Measurements from ENCODE around the gene CFAP43.
"Not testable (repeated sequence)": the region's sequence is repeated elsewhere in the genome, so short reads cannot be mapped to it uniquely, and the experiment has no call there.

The CFAP43 gene

DNA sequence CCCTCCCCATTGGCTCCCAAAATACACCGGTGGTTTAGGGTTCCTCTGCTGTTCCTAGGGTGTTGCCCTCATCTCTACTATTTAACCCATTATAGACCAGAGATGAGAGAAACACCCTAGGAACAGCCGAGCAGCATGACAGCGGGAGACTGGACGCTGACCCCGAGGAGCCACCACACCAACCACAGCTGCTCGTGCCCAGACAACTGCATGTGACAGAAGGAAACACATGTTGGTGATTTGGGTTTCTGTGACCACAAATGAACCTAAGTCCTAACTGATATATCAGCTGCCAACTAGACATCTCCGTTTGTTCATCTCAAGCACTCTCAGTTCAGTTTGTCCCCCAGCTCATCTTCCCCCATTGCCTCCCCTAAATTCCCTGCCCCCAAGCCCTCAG lies 13.4 kb downstream of the CFAP43 start:
- H3K4me1 Mint-ChIP-seq, result peaks cover 7% of the 10 kb centered on the region
- no peaks in the 10 kb centered on the region for H3K36me3 Mint-ChIP-seq
- peaks cover 15% of the 10 kb centered on the region for H3K27me3 Mint-ChIP-seq
- no peaks in the 10 kb centered on the region for H3K9me3 Mint-ChIP-seq
- no peak overlapping the region for H3K4me3 Mint-ChIP-seq
- no peak overlapping the region for H3K27ac Mint-ChIP-seq
- ATAC-seq, result no peak

DNA sequence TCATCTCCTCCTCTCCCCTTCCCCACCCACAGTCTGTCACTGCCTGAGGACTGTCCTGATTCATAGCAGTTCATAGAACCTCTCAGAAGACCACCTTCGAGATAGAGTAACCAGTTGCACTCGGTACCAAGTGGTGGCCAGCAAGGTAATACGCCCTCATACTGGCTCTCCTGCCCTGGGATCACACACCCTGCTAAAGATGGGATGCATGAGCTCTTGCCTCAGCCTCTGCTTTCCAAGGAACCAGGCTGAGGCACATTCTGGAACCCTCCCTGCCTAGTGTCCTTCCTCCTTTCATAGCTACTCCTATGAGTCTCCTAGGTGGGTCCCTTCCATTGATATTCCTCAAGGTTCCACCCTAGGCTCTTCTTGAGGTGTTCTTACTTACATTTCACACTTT lies 15.5 kb downstream of the CFAP43 start:
- no peaks in the 10 kb centered on the region for H3K9me3 Mint-ChIP-seq
- ATAC-seq, result peak; percentile 16
- H3K36me3 Mint-ChIP-seq, result no peaks in the 10 kb centered on the region
- H3K27ac Mint-ChIP-seq, result no peak overlapping the region
- H3K27me3 Mint-ChIP-seq, result peaks cover 19% of the 10 kb centered on the region
- no peak overlapping the region for H3K4me3 Mint-ChIP-seq
- peaks cover 7% of the 10 kb centered on the region for H3K4me1 Mint-ChIP-seq

DNA sequence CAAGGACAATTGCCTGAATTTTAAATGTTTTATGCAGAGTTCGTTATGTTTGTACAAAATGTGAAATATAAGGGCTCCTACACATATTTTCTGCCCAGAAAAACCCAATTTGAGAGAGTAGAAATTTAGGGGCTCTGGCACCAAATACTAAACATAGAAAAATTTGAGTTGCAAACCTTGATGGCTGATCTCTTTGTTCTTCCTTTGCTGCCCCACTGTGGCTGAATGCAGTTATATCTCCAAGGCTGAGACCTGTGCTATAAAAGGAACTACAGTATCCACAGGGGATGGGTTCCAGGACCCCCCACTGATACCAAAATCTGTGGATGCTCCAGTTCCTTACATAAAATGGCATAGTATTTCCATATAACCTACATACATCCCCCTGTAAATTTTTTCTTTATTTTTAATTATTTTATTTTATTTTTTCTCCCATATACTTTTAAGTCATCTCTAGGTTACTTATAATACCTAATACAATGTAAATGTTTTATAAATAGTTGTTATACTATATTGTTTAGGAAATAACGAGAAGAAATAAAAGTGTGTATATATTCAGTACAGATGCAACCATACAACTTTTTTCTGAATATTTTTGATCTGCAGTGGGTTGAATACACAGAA lies 22.5 kb downstream of the CFAP43 start:
- H3K27me3 Mint-ChIP-seq, result peaks cover 42% of the 10 kb centered on the region
- no peaks in the 10 kb centered on the region for H3K4me1 Mint-ChIP-seq
- no peak overlapping the region for H3K4me3 Mint-ChIP-seq
- H3K9me3 Mint-ChIP-seq, result no peaks in the 10 kb centered on the region
- H3K27ac Mint-ChIP-seq, result no peak overlapping the region
- no peak for ATAC-seq
- no peaks in the 10 kb centered on the region for H3K36me3 Mint-ChIP-seq

DNA sequence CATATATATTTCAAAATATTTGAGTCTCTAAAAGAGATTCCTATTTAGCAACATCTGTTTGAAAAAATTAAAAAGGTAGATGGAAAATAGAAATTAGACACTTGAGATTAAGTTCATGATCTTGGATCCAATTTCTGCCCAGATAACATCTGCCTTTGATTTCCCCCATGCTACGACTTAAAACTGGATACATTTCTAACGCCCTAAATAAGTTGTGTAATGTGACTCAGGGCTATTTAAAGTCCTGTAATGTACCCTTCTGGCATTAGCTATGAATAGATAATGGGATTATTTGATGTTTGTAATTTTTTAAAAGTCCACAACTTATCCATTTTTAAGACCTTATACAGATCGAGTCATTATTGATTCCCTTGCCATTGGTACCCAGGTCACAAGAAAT lies 23.4 kb downstream of the CFAP43 start:
- Mint-ChIP-seq H3K27me3 (peaks cover 51% of the 10 kb centered on the region), H3K27ac (no peak overlapping the region), H3K36me3 (no peaks in the 10 kb centered on the region), H3K9me3 (no peaks in the 10 kb centered on the region), H3K4me3 (no peak overlapping the region), H3K4me1 (no peaks in the 10 kb centered on the region)
- no peak for ATAC-seq

DNA sequence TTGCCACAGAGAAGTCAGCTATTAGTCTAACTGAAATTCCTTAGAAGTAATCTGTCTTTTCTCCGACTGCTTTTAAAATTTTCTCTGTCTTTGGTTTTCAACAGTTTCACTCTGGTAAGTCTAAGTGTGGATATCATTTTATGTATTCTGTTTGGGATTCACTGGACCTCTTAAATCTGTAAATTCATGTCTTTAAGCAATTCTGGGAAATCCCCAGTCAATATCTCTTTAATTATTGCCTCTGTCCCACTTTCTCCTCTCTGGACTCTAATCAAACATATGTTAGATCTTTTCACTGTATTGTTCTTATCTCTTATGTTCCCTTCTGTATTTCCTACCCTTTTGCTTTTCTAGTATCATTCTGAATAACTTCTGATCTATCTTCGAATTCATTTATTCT lies 29.9 kb downstream of the CFAP43 start:
- Mint-ChIP-seq H3K9me3 (no peaks in the 10 kb centered on the region), H3K36me3 (no peaks in the 10 kb centered on the region), H3K4me1 (no peaks in the 10 kb centered on the region), H3K4me3 (no peak overlapping the region), H3K27ac (no peak overlapping the region), H3K27me3 (peaks cover 32% of the 10 kb centered on the region)
- no peak for ATAC-seq

DNA sequence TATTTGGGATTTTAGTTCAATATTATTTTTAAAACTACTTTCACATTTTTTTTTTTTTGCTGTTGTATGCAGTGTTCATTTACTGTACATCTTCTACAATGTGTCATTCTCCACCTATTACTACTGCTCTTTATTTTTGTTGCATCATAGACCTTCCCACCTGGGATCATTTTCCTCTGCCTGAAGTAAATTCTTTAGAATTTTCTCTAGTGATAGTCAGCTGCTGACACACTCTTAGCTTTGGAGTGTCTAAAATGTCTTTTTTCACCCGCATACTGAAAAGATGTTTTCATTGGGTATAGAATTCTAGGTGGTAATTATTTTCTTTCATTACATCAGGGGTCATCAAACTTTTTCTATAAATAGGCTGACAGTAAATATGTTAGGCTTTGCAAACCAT lies 30.5 kb downstream of the CFAP43 start:
- no peak overlapping the region for H3K27ac Mint-ChIP-seq
- no peaks in the 10 kb centered on the region for H3K4me1 Mint-ChIP-seq
- no peaks in the 10 kb centered on the region for H3K36me3 Mint-ChIP-seq
- no peaks in the 10 kb centered on the region for H3K9me3 Mint-ChIP-seq
- H3K4me3 Mint-ChIP-seq, result no peak overlapping the region
- no peak for ATAC-seq
- H3K27me3 Mint-ChIP-seq, result peaks cover 28% of the 10 kb centered on the region

DNA sequence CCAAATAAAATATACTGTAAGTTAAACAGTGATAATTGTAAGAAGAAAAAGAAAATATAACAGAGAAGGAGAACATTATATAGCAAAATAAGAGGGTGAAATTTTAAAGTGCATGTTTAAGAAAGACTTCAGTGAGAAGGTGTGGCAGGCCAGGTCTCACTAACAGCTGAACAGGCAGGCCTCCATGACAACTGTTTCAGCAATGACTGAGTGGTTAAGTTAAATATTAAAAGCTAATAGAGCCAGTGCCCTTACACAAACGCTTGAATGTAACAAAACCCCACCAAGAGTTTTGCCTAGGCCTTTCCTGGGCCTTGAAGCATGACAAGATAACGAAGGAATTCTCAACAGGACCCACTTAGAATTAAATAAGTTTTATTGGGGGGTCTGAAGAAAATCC lies 32.6 kb downstream of the CFAP43 start:
- no peaks in the 10 kb centered on the region for H3K9me3 Mint-ChIP-seq

DNA sequence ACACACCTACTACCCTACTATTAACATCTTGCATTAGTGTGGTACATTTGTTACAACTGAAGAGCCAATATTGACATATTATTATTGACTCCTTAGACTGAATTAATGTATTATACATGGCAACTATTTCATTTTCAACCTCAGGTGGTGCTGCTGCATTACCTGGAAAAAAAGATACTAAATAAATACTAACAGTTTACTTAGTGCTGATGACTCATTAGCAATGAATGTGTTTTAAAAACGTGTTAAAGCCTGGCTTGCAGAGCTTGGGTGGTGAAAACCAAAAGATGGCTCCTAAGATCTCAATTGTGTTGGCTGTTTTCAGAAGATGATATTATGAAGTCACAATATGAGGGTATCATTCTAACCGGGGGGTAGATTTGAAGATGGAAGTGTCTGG lies 34.8 kb downstream of the CFAP43 start:
- H3K27me3 Mint-ChIP-seq, result peaks cover 18% of the 10 kb centered on the region
- ATAC-seq, result no peak
- H3K36me3 Mint-ChIP-seq, result no peaks in the 10 kb centered on the region
- H3K9me3 Mint-ChIP-seq, result no peaks in the 10 kb centered on the region
- H3K4me3 Mint-ChIP-seq, result no peak overlapping the region
- no peak overlapping the region for H3K27ac Mint-ChIP-seq
- no peaks in the 10 kb centered on the region for H3K4me1 Mint-ChIP-seq

More for the DNA sequence above, 32.6 kb downstream of the CFAP43 start:
- Mint-ChIP-seq H3K4me1 (no peaks in the 10 kb centered on the region), H3K27ac (no peak overlapping the region), H3K27me3 (peaks cover 20% of the 10 kb centered on the region), H3K36me3 (no peaks in the 10 kb centered on the region), H3K4me3 (no peak overlapping the region)
- no peak for ATAC-seq

- H3K27ac Mint-ChIP-seq, result no peak overlapping the region
- no peaks in the 10 kb centered on the region for H3K36me3 Mint-ChIP-seq
- no peaks in the 10 kb centered on the region for H3K4me1 Mint-ChIP-seq
- H3K27me3 Mint-ChIP-seq, result peaks cover 18% of the 10 kb centered on the region
- no peak for ATAC-seq
- no peaks in the 10 kb centered on the region for H3K9me3 Mint-ChIP-seq
- H3K4me3 Mint-ChIP-seq, result no peak overlapping the region
Observed at GRCh38 chr10:104195706-104196105, 36.5 kb downstream of the CFAP43 start.

- no peaks in the 10 kb centered on the region for H3K36me3 Mint-ChIP-seq
- no peaks in the 10 kb centered on the region for H3K4me1 Mint-ChIP-seq
- no peak overlapping the region for H3K4me3 Mint-ChIP-seq
- H3K27ac Mint-ChIP-seq, result no peak overlapping the region
- ATAC-seq, result no peak
- H3K27me3 Mint-ChIP-seq, result peaks cover 18% of the 10 kb centered on the region
- no peaks in the 10 kb centered on the region for H3K9me3 Mint-ChIP-seq
Observed at GRCh38 chr10:104193787-104194186, 38.4 kb downstream of the CFAP43 start.

DNA sequence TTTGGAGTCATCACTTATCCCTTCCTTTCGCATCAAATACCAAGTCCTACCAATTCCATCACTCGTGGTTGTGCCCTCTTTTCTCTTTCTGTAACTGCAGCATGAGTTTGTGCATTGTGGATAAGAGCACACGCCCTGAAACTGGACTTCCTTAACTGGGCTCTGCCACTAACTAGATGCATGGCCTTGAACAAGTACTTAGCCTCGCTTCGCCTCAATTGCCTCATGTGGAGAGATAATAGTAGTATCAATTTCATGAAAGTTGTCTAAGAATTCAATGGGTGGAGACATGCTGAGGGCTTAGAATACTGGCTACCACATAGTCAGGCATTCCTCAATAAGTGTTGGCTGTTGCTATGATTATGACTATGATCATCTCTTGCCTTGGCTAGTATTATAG lies 41.5 kb downstream of the CFAP43 start:
- Mint-ChIP-seq H3K27me3 (peaks cover 18% of the 10 kb centered on the region), H3K27ac (no peak overlapping the region), H3K36me3 (no peaks in the 10 kb centered on the region), H3K4me3 (no peak overlapping the region), H3K9me3 (no peaks in the 10 kb centered on the region), H3K4me1 (no peaks in the 10 kb centered on the region)
- no peak for ATAC-seq

- no peaks in the 10 kb centered on the region for H3K9me3 Mint-ChIP-seq
Observed at GRCh38 chr10:104183682-104184081, 48.5 kb downstream of the CFAP43 start.

DNA sequence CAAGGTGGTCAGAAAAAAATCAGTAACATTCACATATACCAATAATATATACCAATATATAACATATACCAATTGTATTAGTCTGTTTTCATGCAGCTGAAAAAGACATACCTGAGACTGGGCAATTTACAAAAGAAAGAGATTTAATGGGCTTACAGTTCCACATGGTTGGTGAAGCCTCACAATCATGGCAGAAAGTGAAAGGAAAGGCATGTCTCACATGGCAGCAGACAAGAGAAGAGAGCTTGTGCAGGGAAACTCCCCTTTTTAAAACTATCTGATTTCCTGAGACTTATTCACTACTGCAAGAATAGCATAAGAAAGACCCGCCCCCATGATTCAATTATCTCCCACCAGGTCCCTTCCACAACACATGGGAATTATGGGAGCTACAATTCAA lies 58.0 kb downstream of the CFAP43 start:
- not testable (repeated sequence) for H3K27ac Mint-ChIP-seq, H3K4me3 Mint-ChIP-seq, ATAC-seq, H3K36me3 Mint-ChIP-seq, H3K4me1 Mint-ChIP-seq
- Mint-ChIP-seq H3K27me3 (peaks cover 25% of the 10 kb centered on the region), H3K9me3 (peaks cover 11% of the 10 kb centered on the region)

More at GRCh38 chr10:104183682-104184081, 48.5 kb downstream of the CFAP43 start:
- no peak overlapping the region for H3K27ac Mint-ChIP-seq
- no peak overlapping the region for H3K4me3 Mint-ChIP-seq
- no peaks in the 10 kb centered on the region for H3K4me1 Mint-ChIP-seq
- no peaks in the 10 kb centered on the region for H3K36me3 Mint-ChIP-seq
- no peak for ATAC-seq
- H3K27me3 Mint-ChIP-seq, result peaks cover 19% of the 10 kb centered on the region

DNA sequence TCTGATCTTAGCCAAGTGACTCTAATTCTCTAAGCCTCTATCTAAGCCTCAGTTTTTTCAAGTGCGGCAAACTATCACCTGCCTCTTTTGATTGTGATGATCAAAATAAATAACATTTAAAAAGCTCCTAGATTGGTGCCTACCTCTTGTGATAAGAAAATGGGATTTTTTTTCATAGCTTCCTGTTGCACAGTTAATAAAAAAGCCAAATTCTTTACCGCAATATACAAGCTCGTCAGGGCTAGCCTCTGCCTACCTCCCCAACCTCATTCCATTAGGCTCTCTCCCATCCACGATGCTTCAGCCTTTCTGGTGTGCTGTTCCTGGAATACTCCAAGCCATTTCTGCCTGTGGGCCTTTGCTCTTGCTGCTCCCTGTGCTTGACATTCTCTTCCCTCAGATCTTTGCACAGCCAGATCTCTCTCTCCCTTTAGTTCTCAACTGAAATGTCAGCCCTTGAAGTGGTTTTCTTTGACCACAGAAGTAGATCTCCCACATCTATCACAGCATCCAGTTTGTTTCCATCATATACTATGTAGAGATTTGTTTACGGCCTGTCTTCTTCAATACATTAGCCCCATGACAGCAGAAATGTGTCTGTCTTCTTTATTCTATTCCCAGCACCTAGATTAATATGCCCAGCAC lies 61.4 kb downstream of the CFAP43 start:
- Mint-ChIP-seq H3K27me3 (peaks cover 48% of the 10 kb centered on the region), H3K4me3 (no peak overlapping the region), H3K36me3 (no peaks in the 10 kb centered on the region), H3K27ac (no peak overlapping the region), H3K9me3 (peaks cover 11% of the 10 kb centered on the region), H3K4me1 (no peaks in the 10 kb centered on the region)
- no peak for ATAC-seq

DNA sequence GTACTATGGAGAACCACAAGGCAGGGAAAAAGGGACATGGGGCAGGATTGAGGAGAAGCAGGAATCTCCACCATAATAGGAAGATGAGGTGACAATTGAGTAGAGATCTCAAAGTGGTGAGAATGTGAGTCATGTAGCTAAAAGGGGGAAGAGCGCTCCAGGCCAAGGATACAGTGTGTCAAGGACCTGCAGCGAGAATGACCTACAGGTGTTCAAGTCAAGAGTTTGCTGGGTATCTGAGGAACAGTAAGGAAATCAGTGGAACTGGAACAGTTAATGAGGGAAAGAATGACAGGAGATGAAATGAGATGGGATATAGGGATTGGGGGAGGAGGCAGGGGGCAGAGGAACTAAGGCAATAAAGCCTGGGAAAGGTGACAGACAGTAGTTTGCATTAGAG lies 76.6 kb downstream of the CFAP43 start:
- H3K27ac Mint-ChIP-seq, result no peak overlapping the region
- peaks cover 43% of the 10 kb centered on the region for H3K27me3 Mint-ChIP-seq
- no peak overlapping the region for H3K4me3 Mint-ChIP-seq
- no peaks in the 10 kb centered on the region for H3K4me1 Mint-ChIP-seq
- no peak for ATAC-seq
- H3K36me3 Mint-ChIP-seq, result peaks cover 10% of the 10 kb centered on the region
- peaks cover 6% of the 10 kb centered on the region for H3K9me3 Mint-ChIP-seq

DNA sequence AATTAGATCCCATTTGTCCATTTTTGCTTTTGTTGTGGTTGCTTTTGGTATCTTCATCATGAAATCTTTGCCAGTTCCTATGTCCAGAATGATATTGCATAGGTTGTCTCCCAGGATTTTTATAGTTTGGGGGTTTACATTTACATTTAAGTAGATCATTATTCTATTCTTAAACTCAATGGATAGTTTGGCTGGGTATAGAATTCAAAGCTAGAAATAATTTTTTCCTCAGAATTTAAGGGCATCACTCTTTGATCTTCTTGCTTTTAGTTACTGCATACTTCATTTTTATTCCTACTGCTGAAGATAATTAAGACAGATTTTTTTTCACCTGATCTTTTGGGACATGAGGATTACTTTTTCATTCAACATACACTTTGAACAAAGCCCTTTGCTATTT lies 80.4 kb downstream of the CFAP43 start:
- Mint-ChIP-seq H3K4me1 (no peaks in the 10 kb centered on the region), H3K9me3 (peaks cover 6% of the 10 kb centered on the region)

More for the DNA sequence above, 80.4 kb downstream of the CFAP43 start:
- H3K27ac Mint-ChIP-seq, result no peak overlapping the region
- peaks cover 10% of the 10 kb centered on the region for H3K36me3 Mint-ChIP-seq
- ATAC-seq, result no peak
- no peak overlapping the region for H3K4me3 Mint-ChIP-seq
- peaks cover 56% of the 10 kb centered on the region for H3K27me3 Mint-ChIP-seq

Data from stimulated activated memory B cell treated with anti-CD40 and anti-IgM and Interleukin-4, amounts not matched to agents 10 μg/mL and 1 μg/mL and 100 μg/mL, for 72 hours (primary cell).